ENCODE results near the gene TLE5.

The TLE5 gene

GRCh38 chr19:3062165-3063105 is at the start of gene TLE5:
Gene TLE5, minus strand, starts transcription at chr19:3062495. Its CDS starts 295 bp downstream, at chr19:3062200.
- peak; percentile 42 for DNase-seq (ENCODE audit: low spot score)

- no peak for DNase-seq (ENCODE audit: low spot score)
Measured at GRCh38 chr19:3111586-3112247, 49.4 kb upstream of the TLE5 start.

- DNase-seq (ENCODE audit: low spot score): no peak
Measured at GRCh38 chr19:3110126-3110825, 48.0 kb upstream of the TLE5 start.

GRCh38 chr19:3109491-3109890 is 47.2 kb upstream of the TLE5 start:
- no peak for DNase-seq (ENCODE audit: low spot score)

- peak; percentile 50 for DNase-seq (ENCODE audit: low spot score)
Measured at GRCh38 chr19:3108775-3109174, 46.5 kb upstream of the TLE5 start.

- DNase-seq (ENCODE audit: low spot score): no peak
Measured at GRCh38 chr19:3107658-3108057, 45.4 kb upstream of the TLE5 start.

GRCh38 chr19:3106509-3107141 is 44.3 kb upstream of the TLE5 start:
- DNase-seq (ENCODE audit: low spot score): no peak

DNA sequence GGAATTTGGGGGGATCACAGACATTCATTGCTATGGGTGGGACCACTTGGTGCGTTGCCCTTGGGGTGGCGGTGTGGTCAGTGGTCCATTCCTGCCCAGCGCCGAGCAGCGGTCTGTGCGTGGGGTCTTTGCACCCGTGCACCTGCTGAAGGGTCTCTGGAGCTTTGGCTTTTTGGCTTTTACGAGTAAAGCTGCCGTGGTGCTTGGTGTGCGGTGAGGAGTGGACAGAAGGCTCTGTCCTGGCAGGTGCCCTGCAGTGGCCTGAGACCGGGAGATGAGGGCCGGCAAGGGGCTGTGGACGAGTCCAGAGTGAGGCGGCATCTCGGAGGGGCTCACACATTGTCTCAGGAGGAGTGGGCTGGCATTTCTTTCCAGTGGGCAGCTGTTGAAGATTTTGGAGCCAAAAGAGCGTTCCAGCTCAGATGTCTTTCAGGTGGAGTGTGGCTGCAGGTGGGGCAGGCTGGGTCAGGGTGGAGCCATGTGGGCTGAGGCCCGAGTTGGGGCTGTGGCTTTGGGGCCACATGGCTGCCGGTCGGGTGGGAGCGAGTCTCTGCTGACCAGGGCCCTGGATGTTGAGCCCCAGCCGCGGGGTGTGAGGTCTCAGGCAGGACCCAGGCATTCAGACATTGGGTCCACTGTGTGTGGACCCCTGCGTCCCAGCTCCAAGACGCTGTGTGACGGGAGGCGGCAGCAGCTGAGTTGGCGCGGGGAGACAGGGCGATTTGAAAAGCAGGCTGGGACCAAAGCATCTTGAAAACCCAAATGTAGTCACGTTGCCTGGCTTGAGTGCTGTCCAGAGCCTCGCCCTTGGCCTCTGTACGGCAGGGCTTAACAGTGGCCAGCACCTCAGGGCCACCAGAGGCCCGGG is 43.6 kb upstream of the TLE5 start:
- DNase-seq (ENCODE audit: low spot score): no peak

DNA sequence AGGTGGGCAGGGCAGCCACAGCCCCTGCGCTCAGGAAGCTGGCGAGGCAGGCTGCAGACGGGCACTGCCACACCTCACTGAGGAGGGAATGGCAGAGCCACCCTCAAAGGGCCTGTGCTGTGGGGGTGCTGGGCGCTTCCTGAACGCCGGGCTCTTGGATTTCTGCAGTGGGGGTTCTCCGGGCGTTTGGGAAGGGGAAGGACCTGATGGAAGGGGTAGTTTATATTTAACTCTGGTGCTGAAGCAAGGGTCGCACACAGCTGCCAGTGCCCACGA is 42.4 kb upstream of the TLE5 start:
- DNase-seq (ENCODE audit: low spot score): no peak

DNA sequence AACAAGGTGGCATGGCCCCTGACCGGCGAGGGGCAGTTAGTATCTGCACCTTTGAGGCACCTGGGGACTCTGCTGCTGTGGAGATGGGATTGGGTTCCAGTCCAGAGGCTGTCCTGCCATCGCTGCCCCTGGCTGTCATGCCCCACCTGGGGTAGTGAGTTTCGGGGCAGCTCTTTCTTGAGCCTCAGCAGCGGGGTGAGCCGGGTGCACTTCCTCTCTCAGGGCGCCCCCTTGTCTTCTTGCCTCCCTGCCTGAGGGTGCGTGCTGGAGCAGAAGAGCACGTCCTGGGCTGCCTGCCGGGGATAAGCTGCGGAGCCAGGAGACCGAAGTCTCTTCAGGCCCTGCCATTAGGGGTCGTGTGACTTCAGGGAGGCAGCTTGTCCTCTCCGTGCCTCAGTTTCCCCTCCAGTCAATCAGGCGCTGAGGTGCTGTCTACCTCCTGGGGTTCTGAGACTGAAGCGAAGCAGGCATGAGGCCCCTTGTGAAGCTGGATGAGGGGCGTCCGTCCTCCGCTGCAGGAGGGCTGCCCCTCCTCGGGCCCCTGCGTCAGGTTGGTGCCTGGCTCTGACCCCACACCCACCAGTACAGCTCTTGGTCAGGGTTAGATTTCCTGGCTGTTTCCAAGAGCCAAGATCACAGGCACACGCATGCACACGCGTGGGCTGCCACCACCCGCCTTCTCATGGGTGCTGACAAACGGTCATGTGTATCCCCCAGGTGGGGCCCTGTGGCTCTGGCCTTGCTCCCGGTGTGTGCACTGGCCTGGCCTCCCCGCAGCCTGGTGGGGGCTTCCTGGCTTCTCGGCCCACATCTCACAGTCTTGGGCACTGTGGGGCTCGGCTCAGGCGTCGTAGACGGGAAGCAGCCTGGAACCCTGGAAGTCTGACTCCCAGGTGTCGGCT is 40.2 kb upstream of the TLE5 start:
- DNase-seq (ENCODE audit: low spot score): no peak

DNA sequence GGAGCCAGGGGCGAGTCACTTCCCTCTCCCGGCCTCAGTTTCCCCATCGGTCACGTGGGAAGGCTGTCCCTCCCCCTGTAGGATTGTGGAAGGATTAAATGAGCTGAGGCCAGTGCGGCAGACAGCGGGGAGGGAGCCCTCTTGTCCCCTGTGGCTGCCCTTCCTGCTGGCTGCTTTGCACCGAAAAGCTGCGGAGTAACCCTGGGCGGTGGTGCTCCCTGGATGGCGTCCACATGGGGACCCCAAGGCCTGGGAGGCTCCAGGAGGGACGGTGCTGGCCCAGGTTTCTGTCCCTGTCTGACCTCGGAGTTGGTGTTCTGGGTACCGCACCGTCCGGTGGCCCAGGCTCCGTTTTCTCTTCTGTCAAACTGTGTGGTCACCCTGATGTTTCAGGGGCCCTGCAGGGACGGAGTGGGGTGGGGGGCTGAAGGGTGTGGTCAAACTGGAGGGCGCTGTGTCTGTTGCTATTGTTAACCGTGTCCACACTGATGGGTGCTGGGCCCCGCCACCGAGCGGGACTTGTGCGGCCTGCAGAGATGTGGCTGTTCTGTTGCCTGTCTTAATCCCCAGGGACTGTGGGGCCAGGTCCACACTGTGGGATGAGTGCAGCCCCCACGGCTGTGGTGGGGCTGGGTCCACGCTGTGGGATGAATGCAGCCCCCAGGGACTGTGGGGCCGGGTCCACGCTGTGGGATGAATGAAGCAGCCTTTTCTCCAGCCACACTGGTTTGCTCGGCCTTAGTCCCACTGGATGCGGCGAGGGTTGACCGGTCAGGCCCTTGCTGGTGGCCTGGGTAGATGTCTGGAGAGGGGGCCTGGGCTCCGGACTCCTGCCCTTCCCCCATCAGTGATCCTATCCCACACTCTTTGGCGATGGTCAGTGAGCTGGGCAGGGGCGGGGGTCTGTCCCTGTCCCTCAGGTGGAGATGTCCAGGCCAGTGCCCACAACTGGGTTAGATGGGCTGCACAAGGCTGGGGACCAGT is 38.7 kb upstream of the TLE5 start:
- DNase-seq (ENCODE audit: low spot score): no peak

- no peak for DNase-seq (ENCODE audit: low spot score)
Measured at GRCh38 chr19:3100331-3100730, 38.0 kb upstream of the TLE5 start.

DNA sequence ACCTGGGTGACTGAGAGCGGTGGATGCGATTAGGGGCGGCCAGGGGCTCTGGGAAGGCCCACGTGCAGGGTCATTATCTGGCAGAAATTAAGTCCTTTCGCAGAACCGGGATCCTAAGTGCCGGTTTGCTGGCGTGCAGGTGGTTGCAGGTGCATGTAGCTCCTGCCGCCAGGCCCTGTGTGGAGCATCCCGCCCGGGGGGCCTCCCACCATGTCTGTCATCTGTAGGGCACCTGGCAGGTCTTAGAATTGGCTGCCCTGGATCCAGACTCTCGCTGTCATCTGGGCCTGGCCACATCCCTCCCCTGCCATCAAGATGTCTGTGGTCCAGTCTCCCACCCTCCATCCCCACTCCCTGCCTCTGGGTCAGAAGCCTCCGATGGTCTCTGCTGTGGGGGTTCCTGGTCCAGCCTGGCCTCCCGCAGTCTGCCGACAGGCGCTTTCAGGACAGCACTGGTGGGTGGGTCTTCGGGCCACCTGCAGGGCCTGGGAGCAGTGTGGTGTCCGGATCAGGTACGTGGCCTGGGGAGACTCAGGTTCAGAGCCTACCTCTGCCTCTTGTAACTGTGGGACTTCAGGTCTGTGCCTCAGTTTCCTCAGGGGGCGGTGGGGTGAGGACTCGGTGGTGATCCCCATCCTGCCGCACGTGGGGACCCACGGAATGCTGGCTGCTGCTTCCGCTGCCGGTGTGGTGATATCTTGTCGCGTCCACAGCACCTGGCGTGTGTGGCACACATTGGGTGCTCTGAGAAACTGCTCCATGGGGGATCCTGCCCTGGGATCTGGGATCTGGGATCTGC is 37.3 kb upstream of the TLE5 start:
- no peak for DNase-seq (ENCODE audit: low spot score)

- no peak for DNase-seq (ENCODE audit: low spot score)
Measured at GRCh38 chr19:3098515-3099346, 36.4 kb upstream of the TLE5 start.

DNA sequence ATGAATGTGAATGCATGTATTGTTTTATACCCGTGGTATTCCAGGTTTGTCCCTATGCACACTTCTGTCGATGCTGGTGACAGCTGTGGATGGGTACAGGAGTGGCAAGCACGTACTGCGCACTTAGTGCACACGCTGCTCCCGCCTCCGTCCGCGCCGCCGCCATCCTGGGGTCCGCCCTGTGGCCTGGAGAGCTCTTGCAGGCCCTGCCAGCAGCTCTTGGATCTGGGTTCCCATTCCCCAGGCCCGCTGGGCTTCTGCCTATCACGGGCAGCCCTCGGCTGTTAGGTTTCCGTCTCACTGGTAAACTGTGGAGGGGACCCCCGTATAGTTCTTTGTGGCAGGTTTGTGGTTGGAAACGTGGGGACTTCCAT is 35.8 kb upstream of the TLE5 start:
- DNase-seq (ENCODE audit: low spot score): no peak

DNA sequence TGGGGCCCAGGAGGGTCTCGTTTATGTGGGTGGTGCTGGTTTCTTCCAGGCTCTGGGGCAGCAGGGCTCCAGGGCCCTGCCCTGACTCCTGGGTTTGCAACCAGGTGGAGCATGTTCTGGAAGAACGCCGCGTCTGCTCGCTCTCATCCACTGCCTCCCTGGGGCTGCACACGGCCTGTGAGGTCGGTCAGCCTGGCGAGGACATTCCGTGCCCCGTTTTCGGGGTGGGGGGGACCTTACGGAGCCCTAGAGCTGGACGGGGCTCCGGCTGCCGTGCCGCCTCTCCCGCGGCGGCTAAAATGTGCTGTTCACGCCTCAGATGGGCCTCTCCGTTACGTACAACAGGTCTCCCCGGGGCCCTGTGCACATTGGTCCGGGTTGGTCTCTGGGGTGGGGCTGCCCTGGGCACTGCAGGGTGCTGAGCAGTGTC is 35.2 kb upstream of the TLE5 start:
- DNase-seq (ENCODE audit: low spot score): no peak

GRCh38 chr19:3096902-3097326 is 34.6 kb upstream of the TLE5 start:
- DNase-seq (ENCODE audit: low spot score): no peak
